ENCODE measurements around the gene EFTUD2. TPM values are rescaled to one million over a fixed set of nuclear protein-coding genes. Genes with fewer than 3 reads are reported as not detected.
"Not testable (repeated sequence)": the region's sequence is repeated elsewhere in the genome, so short reads cannot be mapped to it uniquely, and the experiment has no call there.

The EFTUD2 gene
- total RNA-seq, 1 experiment from 2014 or later: 150 TPM

DNA sequence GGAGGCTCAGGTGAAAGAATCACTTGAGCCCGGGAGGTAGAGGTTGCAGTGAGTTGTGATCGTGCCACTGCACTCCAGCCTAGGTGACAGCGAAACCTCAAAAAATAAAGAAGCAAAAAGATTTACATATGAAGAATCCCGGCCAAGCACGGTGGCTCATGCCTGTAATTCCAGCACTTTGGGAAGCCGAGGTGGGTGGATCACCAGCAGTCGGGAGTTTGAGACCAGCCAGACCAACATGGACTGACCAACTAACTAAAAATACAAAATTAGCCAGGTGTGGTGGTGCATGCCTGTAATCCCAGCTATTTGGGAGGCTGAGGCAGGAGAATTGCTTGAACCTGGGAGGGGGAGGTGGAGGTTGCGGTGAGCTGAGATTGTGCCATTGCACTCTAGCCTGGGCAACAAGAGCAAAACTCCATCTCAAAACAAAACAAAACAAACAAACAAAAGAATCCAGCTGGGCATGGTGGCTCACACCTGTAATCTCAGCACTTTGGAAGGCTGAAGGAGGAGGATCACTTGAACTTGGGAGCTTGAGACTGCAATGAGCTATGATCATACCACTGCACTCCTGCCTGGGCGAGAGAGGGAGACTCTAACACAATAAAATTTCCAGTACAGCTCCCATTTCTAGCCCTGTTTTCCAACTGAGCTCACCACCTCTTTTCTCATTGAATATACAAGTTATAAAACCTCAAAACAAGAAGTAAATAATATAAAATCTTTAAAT is 90.4 kb downstream of the EFTUD2 start:
- peaks cover 13 to 38% of the 10 kb centered on the region in 2 experiments for H3K4me1 ChIP-seq (ENCODE audit: control insufficient read depth in 1 of 2, insufficient read depth in 2 of 2, low read length in 2 of 2)
- H3K9ac ChIP-seq (ENCODE audit: low read length): not testable (repeated sequence)

DNA sequence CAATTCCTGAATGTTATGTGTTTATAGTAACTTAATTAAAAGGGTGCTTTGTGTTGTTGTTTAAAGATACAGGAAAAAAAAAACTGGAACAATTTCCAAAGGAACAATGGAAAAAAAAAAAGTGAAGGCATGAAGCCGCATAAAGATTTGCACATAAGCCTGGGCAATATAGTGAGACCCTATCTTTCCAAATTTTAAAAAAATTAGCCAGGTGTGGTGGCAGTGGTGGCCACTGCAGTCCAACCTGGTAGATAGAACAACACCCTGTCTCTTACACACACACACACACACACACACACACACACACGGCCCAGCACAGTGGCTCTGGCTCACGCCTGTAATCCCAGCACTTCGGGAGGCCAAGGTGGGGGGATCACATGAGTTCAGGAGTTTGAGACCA is 91.1 kb downstream of the EFTUD2 start:
- BruUV-seq (replicated peaks): no TSS peak
- Histone ChIP-seq H3K4me1 (ENCODE audit: control insufficient read depth in 1 of 2, insufficient read depth in 2 of 2, low read length in 2 of 2) (peaks cover 8 to 31% of the 10 kb centered on the region in 2 experiments), H3K4me3 (replicated peaks in 1 of 2; ENCODE audit: low read depth in 1 of 2, low read length in 2 of 2) (no peak overlapping the region), H3K4me2 (ENCODE audit: low read length) (no peak overlapping the region), H3K27ac (ENCODE audit: low read depth, low read length) (no peak overlapping the region), H3K9ac (ENCODE audit: low read length) (no peak overlapping the region), H3K27me3 (ENCODE audit: insufficient read depth, low read length) (no peaks in the 10 kb centered on the region), H3K36me3 (ENCODE audit: control insufficient read depth in 1 of 2, insufficient read depth in 2 of 2, low read length in 2 of 2) (peaks cover 19 to 22% of the 10 kb centered on the region in 2 experiments), H3K9me2 (ENCODE audit: insufficient read depth) (no peaks in the 10 kb centered on the region), H3K79me2 (ENCODE audit: insufficient read depth, low read length) (peaks cover 99% of the 10 kb centered on the region), H3K9me3 (ENCODE audit: control insufficient read depth in 1 of 2, insufficient read depth in 1 of 2, low read depth in 1 of 2, low read length in 2 of 2) (no peaks in the 10 kb centered on the region), H4K20me1 (ENCODE audit: insufficient read depth) (peaks cover 6% of the 10 kb centered on the region; the same call in 1 of the 2 replicates), H2AFZ (ENCODE audit: low read depth, low read length, poor library complexity, severe bottlenecking) (no peak overlapping the region)
- ATAC-seq: no peak
- POLR2A ChIA-PET: no interaction called here
- no peak for DNase-seq (ENCODE audit: low read depth, low spot score)
- intact Hi-C loops (cut with micrococcal nuclease): no loop called here
- RAD21 ChIA-PET (ENCODE audit: low non-redundant PET in 1 of 2, low total read pairs in 2 of 2, uncharacterized antibody in 2 of 2, unreplicated experiment in 2 of 2): no interaction called here
- CTCF ChIA-PET: interaction anchor here (1.0 kb wide), 1 partner anchor 29 kb away, joined by 4 read pairs; no protein-coding TSS in a partner anchor
- TF ChIP-seq, protein P1, sequence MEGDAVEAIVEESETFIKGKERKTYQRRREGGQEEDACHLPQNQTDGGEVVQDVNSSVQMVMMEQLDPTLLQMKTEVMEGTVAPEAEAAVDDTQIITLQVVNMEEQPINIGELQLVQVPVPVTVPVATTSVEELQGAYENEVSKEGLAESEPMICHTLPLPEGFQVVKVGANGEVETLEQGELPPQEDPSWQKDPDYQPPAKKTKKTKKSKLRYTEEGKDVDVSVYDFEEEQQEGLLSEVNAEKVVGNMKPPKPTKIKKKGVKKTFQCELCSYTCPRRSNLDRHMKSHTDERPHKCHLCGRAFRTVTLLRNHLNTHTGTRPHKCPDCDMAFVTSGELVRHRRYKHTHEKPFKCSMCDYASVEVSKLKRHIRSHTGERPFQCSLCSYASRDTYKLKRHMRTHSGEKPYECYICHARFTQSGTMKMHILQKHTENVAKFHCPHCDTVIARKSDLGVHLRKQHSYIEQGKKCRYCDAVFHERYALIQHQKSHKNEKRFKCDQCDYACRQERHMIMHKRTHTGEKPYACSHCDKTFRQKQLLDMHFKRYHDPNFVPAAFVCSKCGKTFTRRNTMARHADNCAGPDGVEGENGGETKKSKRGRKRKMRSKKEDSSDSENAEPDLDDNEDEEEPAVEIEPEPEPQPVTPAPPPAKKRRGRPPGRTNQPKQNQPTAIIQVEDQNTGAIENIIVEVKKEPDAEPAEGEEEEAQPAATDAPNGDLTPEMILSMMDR (IDR thresholded peaks at IDR 0.05 in 2 of 3, conservative IDR thresholded peaks at IDR 0.05 in 1 of 3; ENCODE audit: borderline replicate concordance in 1 of 3, insufficient read depth in 1 of 3, low read depth in 2 of 3, low read length in 2 of 3): no peak
- TF ChIP-seq EZH2 (IDR thresholded peaks at IDR 0.05) (no peak), SRF (IDR thresholded peaks at IDR 0.05; ENCODE audit: low read depth) (no peak), SP1 (IDR thresholded peaks at IDR 0.05; ENCODE audit: low read depth) (no peak), JUND (IDR thresholded peaks at IDR 0.05) (no peak), POLR2A (IDR thresholded peaks at IDR 0.05; ENCODE audit: borderline replicate concordance, extremely low read depth, insufficient read depth, insufficient read length) (no peak), TCF7L2 (IDR thresholded peaks at IDR 0.05; ENCODE audit: borderline replicate concordance, extremely low read depth, insufficient read depth, insufficient read length) (no peak), POLR2AphosphoS5 (IDR thresholded peaks at IDR 0.05; ENCODE audit: low read depth, low read length) (no peak)
- TF ChIP-seq, protein P2, sequence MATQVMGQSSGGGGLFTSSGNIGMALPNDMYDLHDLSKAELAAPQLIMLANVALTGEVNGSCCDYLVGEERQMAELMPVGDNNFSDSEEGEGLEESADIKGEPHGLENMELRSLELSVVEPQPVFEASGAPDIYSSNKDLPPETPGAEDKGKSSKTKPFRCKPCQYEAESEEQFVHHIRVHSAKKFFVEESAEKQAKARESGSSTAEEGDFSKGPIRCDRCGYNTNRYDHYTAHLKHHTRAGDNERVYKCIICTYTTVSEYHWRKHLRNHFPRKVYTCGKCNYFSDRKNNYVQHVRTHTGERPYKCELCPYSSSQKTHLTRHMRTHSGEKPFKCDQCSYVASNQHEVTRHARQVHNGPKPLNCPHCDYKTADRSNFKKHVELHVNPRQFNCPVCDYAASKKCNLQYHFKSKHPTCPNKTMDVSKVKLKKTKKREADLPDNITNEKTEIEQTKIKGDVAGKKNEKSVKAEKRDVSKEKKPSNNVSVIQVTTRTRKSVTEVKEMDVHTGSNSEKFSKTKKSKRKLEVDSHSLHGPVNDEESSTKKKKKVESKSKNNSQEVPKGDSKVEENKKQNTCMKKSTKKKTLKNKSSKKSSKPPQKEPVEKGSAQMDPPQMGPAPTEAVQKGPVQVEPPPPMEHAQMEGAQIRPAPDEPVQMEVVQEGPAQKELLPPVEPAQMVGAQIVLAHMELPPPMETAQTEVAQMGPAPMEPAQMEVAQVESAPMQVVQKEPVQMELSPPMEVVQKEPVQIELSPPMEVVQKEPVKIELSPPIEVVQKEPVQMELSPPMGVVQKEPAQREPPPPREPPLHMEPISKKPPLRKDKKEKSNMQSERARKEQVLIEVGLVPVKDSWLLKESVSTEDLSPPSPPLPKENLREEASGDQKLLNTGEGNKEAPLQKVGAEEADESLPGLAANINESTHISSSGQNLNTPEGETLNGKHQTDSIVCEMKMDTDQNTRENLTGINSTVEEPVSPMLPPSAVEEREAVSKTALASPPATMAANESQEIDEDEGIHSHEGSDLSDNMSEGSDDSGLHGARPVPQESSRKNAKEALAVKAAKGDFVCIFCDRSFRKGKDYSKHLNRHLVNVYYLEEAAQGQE (IDR thresholded peaks at IDR 0.05; ENCODE audit: low read depth): no peak
- TF ChIP-seq, protein P3, sequence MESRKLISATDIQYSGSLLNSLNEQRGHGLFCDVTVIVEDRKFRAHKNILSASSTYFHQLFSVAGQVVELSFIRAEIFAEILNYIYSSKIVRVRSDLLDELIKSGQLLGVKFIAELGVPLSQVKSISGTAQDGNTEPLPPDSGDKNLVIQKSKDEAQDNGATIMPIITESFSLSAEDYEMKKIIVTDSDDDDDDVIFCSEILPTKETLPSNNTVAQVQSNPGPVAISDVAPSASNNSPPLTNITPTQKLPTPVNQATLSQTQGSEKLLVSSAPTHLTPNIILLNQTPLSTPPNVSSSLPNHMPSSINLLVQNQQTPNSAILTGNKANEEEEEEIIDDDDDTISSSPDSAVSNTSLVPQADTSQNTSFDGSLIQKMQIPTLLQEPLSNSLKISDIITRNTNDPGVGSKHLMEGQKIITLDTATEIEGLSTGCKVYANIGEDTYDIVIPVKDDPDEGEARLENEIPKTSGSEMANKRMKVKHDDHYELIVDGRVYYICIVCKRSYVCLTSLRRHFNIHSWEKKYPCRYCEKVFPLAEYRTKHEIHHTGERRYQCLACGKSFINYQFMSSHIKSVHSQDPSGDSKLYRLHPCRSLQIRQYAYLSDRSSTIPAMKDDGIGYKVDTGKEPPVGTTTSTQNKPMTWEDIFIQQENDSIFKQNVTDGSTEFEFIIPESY (IDR thresholded peaks at IDR 0.05; ENCODE audit: extremely low read depth, insufficient replicate concordance, low read length): no peak

More for the DNA sequence above, 90.4 kb downstream of the EFTUD2 start:
- ATAC-seq; RAD21 ChIA-PET (ENCODE audit: low non-redundant PET in 1 of 2, low total read pairs in 2 of 2, uncharacterized antibody in 2 of 2, unreplicated experiment in 2 of 2); BruUV-seq (replicated peaks); H3K9me2 ChIP-seq (ENCODE audit: insufficient read depth); H3K27ac ChIP-seq (ENCODE audit: low read depth, low read length); POLR2A ChIA-PET; CTCF ChIA-PET; H3K9me3 ChIP-seq (ENCODE audit: control insufficient read depth in 1 of 2, insufficient read depth in 1 of 2, low read depth in 1 of 2, low read length in 2 of 2); H2AFZ ChIP-seq (ENCODE audit: low read depth, low read length, poor library complexity, severe bottlenecking); H3K4me3 ChIP-seq (replicated peaks in 1 of 2; ENCODE audit: low read depth in 1 of 2, low read length in 2 of 2); intact Hi-C loops (cut with micrococcal nuclease); DNase-seq (ENCODE audit: low read depth, low spot score); H4K20me1 ChIP-seq (ENCODE audit: insufficient read depth); H3K27me3 ChIP-seq (ENCODE audit: insufficient read depth, low read length); H3K4me2 ChIP-seq (ENCODE audit: low read length): not testable (repeated sequence)
- Histone ChIP-seq H3K36me3 (ENCODE audit: control insufficient read depth in 1 of 2, insufficient read depth in 2 of 2, low read length in 2 of 2) (peaks cover 12 to 18% of the 10 kb centered on the region in 2 experiments), H3K79me2 (ENCODE audit: insufficient read depth, low read length) (peaks cover 99% of the 10 kb centered on the region)
